SHP77 (cell line): ENCODE data around the gene LTBP1.

ENCODE experiments used
- DNase-seq, 2 experiments: peaks; one replicate each; lab custom pipeline; 2025; lab: John Stamatoyannopoulos, UW

Gene LTBP1

DNA sequence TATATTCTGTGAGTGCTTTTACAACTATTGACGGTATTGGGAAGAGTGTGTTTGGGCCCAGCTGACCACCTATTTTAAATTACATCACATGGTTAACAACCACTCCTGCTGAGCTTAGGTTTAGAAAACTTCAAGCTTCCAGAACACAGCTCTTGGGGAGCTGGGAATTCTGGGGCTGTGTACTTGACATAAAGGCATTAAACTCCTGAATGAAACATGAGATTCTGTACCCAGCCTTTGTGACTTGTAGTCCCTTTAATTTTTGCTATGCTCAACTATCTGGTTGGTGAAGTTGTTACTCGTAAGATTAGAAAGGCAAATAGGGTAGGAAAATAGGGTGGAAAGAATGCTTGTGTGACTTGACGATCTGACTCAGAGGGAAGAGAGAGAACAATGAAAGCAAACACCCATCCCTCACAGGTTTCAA is 66.9 kb downstream of the LTBP1 start:
- no peak for DNase-seq

DNA sequence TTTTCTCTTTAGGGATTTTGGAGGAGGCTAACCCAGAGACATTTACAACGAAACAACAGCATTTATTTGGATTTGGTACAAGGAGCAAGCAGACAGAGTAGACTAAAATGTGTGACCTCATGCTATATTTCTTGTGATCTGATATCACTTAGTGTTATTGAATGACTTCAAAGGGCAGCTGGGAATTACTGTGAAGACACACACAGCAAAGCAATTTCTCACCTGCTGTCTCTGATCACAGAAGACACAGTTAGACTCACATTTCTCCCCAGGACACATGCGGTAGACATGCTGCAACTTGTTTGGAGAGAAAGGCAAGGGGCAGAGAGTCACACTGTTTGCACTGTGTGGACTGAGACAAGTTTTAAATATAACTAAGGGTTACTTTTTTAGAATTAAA is 67.5 kb downstream of the LTBP1 start:
- no peak for DNase-seq

- DNase-seq, result no peak
Measured at GRCh38 chr2:33015421-33016142, 68.8 kb downstream of the LTBP1 start.

DNA sequence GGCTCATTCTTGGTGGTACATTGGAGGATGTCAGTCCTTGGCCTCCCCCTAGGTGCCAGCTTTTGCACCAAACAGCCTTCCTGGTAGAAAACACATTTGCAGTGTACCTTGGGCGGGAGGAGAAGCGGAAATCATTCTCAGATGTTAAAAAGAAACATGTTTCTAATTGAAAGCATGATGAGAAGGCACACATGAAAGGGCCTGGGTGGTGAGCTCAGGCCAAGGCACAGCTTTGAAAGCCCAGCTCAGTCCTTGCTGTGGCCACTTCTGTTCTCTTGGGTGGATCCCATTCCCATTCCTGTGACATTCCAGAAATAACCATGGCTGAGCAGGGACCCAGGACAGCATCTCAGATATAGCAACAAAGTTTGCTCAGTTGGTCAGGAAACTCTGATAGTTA is 71.5 kb downstream of the LTBP1 start:
- no peak for DNase-seq

DNA sequence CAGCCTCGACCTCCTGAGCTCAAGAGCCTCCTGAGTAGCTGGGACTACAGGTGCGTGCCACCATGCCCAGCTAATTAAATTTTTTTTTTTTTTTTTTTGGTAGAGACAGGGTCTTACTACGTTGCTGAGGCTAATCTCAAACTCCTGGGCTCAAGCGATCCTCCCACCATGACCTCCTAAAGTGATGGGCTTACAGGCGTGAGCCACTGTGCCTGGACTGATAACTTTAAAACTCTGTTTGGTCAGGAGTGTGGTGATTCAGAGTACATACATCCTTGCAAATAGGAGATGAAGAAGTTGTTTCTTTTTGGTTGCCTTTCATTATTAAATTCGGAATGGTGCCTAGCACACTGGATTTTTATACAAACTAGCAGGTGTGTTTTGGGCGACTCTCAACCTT is 73.0 kb downstream of the LTBP1 start:
- no peak for DNase-seq

- no peak for DNase-seq
Measured at GRCh38 chr2:33020883-33021282, 74.1 kb downstream of the LTBP1 start.

DNA sequence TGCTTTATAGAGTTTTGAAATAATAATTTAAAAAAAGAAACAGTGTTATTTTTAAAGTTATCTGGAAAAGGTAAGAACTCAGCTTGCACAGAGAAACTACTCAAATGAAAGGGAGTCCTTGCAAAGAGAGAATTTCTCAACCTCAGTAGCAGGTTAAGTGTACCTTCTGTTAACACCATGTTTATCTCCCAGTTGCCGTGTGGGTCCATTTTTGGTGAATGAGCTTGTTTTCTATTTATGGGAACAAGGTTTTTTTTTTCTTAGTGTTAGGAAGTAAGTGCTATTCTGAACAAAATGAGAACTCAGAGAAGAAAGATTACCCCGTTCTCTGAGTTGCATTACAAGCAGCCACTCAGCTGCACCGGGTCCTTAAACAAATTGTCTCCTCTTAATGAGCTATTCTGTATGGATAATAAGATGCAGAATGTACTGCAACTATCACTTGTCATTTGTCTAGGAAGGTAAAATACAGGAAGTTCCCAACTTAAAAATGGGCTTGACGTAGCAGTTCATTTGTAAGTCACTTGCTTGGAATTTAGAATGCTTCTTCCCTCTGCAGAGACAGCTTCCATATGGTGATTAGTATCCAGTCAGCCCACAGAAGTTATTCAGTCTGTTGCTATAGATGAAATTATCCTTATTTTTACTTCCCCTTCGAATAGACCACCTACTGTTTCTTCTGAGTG is 74.9 kb downstream of the LTBP1 start:
- DNase-seq, result no peak

- DNase-seq, result no peak
Measured at GRCh38 chr2:33022395-33022985, 75.7 kb downstream of the LTBP1 start.

GRCh38 chr2:33022989-33023727 is 76.4 kb downstream of the LTBP1 start:
- DNase-seq, result no peak

DNA sequence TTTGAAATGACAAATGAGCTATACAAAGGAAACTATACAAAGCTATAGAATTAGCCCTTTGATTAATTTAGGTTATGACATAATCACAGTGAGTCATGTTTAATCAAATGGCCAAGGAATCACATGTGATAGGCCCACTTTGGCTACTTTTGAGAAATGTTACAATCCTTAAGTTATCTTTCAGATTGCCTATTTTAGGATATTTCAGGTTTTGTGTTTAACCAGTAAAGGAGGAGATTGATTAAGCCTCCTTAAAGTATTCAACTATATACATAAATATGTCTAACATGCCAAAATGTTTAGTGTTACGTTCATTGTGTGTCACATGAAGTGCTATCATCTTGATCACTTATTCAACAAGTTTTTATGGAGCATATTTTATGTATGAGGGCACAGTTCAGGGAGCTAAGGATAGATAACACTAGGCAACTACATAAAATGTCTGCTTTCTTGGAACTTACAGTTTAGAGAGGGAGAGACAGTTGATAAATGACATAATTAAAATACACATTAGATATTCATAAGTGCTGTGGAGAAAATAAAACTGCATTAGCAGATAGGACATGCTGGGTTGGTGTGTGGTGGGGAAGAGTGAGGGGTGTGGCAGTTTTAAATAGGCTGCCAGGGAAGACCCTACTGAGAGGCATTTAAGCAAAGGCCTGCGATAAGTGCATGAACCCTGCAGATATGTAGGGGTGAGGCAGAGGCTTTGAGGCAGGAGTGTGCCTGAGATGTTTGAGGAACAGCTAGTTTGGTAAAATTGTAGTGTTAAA is 77.2 kb downstream of the LTBP1 start:
- DNase-seq, result no peak

- no peak for DNase-seq
Measured at GRCh38 chr2:33024758-33025157, 78.0 kb downstream of the LTBP1 start.

DNA sequence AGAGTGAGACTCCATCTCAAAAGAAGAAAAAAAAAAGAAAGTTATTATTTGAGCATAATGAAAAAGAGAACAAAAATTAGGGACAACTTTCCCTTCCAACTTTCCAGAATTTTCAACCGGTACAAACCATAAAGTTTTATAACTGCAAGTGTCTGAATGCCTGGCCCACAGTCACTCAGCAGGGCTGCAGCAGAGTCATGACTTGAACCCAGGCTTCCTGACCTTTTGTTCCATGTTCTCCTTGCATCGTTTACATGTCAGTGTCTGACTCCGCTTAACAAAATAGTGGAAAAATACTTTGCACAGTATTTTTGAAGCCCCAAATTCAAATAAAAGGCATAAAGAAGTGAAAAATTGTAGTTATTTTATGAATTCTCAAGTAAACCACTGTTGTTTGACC is 82.7 kb downstream of the LTBP1 start:
- DNase-seq, result no peak

- DNase-seq, result no peak
Measured at GRCh38 chr2:33029926-33030325, 83.2 kb downstream of the LTBP1 start.

DNA sequence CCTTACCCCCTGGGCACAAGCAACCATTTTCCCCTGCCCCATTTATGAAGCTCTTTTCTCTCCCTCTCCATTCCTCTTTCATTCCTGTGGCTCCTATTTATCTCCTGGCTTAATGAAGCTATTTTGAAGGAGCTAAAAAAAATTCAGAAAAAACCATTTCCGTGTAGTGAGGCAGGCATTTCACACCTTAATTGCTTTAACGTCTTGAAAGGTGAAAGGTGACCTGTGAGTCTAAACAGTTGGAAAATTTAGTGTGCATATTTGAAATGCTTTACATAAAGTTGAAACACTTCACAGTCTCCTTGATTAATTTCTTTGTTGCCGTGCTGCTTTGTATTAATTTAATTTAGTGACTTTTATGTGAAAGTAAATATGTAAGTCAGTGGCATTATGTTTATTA is 83.6 kb downstream of the LTBP1 start:
- no peak for DNase-seq

DNA sequence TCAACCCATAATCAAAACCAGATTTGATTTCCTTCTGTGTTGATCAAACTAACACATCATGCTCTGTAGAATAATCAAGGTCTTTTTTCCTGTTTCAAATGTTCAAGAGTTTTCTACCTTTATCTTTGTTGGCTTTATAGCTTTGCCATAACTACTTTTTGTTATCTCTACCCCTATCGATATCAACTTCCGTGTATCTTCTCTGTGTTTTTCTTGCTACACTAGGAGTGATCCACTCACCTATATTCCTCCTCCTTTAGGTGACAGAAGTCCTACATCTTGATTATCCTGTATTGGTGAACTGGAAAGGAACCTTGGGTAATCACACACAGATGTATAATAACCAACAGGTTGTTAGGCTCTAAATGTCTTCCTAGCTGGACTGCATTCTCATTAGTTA is 85.5 kb downstream of the LTBP1 start:
- DNase-seq, result no peak

DNA sequence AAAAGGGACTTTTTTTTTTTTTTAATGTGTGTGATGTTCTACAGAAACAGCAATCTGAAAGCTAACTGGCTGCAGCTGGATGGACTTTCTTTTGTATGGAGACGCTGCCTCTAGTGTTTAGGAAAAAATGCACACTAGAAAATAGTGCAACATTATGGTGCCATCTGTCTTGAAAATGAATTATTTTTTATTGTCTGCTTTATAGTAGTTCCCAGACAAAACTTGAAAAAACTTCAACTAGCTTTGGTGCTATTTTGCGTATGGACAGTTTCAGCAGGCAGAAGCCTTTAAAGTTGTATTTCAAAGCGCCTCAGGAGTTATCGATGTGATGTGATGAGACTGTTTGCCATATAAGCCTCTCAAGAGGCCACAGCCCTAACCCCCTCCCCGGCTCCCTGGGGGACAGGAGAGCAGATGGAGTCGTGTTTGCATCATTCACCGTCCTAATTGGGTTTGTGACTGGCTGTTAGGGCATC is 86.9 kb downstream of the LTBP1 start:
- DNase-seq, result peak; percentile 38 to 57

DNA sequence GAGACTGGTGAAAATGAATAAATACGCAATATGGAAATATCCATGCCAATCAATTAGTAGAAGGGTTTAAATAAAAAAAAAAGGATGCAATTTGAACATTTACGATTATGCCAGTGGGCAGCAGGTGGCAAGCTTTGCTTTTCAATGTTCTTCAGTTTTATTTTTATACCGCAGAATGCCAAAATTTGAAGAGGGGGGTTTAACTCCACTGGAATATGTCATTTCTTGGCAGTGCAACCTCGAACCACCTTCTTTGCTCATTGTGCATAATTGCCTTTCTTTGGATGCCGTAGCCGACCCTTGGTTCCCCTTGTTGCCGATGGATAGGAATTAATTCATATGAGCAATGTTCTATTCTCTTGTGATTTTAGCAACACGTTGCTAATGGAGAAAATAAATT is 88.0 kb downstream of the LTBP1 start:
- no peak for DNase-seq

- DNase-seq, result no peak
Measured at GRCh38 chr2:33038230-33038629, 91.5 kb downstream of the LTBP1 start.

DNA sequence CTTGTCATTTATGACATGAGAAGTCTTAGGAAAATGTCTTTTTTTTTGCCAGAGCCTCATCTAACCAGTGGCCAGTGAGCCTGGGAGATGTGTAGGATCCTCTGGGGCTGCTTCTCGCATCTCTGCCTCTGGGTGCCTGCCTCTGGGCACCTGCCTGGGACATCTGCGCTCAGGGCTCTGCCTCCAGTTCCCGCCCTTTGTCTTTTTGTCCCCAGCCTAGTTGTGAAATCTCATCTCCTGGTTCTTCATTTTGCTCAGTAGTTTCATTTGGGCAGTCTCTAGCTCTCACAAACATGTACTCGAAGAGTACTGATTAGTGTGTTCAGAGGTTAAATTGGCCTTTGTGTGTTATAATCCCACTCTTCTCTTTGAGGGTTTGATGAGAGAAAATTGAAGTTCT is 92.0 kb downstream of the LTBP1 start:
- DNase-seq, result no peak

- DNase-seq, result no peak
Measured at GRCh38 chr2:33040541-33040940, 93.8 kb downstream of the LTBP1 start.

- DNase-seq, result no peak
Measured at GRCh38 chr2:33042265-33042664, 95.5 kb downstream of the LTBP1 start.

DNA sequence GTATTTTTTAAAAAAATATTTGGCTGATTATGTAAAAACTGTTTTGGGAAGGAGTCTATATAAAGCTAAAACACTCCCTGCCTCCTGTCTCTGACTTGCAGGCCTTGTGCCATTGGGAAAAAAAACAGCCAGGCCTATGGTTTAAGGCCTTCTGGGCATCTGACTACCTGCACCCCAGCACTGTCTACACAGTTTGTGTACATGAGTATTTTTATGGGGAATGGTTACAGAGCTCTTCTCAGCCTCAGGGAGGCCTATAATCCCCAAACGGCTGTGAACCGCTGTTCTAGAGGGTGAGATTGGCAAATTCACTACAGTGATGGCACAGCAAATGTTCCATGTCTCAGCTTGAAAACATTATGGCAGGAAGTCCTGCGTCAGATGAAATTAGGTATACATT is 96.1 kb downstream of the LTBP1 start:
- DNase-seq, result no peak
